ENCODE measurements around the gene PAX5.

DNA sequence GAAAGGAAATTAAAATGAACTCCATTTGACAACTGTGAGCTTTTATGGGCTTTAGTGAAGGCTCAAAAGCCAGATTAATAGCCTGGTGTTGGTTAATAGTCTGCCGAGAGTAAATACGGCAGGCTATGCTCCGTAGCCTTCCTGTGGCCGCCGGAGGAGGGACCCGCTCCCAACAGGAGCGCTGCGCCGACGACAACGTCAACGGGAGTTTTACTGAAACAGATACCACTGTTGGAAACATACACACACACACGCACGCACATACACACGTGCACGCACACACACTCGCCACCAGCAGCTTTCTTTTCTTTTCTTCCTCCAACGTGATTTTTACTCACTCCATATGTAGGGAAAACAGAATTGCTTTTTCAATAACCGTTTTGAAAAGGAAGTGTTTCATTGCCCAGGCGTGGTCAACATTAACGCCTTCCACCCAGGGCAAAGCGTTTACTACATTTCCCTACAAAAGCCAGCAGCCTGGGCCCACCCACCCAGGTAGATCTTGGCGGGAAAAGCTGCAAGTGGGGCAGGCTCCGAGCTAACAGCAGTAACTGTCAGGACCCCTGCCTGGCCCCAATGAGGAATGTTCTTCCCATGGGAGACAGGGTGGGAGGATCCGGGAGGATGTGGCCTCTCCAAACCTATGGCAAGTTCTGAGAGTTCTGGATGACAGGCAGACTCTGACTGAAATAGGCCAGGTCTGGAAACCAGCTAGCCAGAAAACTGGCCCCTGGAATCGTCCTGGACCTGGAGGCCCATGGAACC is 72.3 kb downstream of the PAX5 start:
- TF ChIP-seq, protein P1, sequence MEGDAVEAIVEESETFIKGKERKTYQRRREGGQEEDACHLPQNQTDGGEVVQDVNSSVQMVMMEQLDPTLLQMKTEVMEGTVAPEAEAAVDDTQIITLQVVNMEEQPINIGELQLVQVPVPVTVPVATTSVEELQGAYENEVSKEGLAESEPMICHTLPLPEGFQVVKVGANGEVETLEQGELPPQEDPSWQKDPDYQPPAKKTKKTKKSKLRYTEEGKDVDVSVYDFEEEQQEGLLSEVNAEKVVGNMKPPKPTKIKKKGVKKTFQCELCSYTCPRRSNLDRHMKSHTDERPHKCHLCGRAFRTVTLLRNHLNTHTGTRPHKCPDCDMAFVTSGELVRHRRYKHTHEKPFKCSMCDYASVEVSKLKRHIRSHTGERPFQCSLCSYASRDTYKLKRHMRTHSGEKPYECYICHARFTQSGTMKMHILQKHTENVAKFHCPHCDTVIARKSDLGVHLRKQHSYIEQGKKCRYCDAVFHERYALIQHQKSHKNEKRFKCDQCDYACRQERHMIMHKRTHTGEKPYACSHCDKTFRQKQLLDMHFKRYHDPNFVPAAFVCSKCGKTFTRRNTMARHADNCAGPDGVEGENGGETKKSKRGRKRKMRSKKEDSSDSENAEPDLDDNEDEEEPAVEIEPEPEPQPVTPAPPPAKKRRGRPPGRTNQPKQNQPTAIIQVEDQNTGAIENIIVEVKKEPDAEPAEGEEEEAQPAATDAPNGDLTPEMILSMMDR (conservative IDR thresholded peaks at IDR 0.05), result no peak
- TF ChIP-seq EZH2 (IDR thresholded peaks at IDR 0.05; ENCODE audit: low read depth), result no peak
